ENCODE results near the gene NMT2. TPM values are rescaled to one million over a fixed set of nuclear protein-coding genes. Genes with fewer than 3 reads are reported as not detected.

The NMT2 gene
- total RNA-seq, 1 donor from 2014 or later, result 20.2 TPM

DNA sequence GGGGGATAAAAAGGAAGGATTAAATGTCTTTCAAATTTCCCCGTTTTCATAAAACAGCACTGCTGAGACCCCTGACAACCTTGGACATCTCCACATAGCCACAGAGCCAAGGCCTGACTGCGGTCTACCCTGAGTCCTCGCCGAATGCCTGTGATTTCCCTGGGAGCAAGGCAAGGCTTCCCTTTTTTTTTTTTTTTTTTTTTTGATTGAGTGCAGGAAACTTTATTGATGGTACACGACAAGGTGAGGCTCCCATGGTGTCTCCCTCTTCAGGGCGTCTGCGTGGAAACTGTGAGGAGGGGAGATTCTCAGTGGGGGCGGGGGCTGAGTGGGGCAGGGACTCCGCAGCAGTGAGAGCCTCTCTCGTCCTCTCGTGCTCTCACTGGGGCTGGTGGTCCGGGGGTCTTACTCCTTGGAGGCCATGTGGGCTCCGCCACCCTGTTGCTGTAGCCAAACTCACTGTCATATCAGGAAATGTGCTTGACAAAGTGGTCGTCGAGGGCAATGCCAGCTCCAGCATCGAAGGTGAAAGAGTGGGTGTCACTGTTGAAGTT, 75.6 kb downstream of the NMT2 start:
- no peak for DNase-seq

DNA sequence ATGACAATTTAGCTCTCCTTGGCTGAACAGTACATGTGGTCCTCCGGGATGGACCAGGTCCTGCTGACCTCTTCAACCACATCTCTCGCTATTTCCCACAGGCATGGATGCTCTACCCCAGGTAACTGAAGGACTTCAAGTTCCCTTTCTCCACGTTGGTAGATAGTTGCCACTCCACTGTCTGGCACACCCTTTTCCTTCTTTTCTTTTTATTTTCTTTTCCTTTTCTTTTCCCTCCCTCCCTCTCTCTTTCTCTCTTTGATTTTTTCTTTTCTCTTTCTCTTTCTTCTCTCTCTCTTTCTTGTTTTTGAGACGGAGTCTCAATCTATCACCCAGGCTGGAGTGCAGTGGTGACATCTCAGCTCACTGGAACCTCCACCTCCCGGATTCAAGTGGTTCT, 77.1 kb downstream of the NMT2 start:
- DNase-seq, result no peak

DNA sequence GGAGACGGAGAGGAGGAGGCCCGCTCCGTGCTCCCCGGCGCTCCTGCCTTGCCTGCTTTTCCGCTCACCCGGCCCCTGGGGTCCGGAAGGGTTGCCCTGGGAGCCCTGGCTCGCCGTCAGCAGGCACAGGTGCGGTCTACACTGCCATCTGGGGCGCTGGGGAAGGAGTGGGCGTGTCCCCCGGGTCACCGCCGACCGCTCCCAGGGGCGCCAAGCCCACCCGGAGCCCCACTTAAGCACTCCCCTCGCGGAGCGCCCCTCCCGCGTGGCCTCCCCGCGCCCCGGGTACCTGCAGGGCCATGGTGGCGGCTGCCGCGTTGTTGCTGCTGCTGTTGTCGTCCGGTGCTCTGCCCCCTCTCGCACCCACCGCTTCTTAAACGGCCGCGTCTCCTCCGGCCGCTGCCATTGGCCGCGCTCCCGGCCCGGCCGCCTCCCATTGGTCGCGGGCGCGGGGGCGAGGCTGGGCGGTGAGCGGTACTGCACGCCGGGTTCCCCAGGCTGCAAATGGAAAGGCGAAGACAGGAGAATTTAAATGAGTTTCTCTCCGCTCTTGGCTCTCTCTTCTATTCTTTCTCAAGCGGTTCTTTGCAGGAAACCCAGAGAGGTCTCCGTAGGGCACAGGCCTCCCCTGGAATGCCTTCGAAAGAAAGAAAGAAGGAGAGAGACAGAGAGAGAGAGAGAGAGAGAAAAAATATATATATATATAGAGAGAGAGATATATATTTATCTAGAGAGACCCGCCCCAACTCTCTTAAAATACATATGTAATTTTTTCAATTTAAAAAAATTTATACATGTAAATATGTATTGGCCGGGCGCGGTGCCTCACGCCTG, 79.8 kb downstream of the NMT2 start, which contains the start of gene ACBD7:
TSS of gene ACBD7 (minus strand) at position 349 of the 834 bp plus-strand sequence. CDS start at position 301, 48 bp downstream.
- DNase-seq, result peak; percentile 89

- peak; percentile 85 for DNase-seq
Measured at GRCh38 chr10:15084502-15084922, 84.0 kb downstream of the NMT2 start.

DNA sequence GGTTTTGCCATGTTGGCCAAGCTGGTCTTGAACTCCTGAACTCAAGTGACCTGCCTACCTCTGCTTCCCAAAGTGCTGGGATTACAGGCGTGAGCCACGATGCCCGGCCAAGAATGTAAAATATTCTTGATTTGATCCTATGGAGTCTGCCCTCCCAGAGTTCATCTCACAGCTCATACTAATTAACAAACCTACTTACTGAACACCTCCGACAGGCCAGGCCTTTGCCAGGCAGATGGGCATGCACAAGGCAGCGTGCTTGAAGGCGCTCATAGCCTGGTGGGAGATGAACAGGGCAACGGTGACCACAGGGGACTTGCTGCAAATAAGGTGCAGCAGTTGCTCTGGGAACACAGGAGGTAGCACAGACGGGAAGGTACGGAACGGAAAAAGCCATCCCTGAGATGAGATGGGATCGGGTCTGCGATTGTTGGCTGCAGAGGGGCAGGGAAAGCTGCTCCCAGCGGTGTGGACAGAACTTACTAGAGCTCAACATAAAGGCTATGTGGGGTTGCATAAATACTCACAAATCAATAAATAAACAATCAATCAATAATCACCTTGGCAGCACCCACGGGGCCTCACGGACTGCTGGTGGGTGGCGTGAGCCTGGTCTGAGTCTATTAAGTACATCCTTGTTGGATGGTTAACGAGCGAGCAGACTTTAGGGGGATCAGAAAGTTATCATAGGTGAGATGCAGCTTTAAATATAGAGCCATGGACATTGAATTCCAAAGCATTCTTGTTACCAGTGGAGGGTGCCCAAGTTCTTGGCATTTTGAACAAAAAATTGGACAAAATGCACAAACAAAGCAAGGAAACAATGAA, 84.6 kb downstream of the NMT2 start:
- DNase-seq, result no peak

DNA sequence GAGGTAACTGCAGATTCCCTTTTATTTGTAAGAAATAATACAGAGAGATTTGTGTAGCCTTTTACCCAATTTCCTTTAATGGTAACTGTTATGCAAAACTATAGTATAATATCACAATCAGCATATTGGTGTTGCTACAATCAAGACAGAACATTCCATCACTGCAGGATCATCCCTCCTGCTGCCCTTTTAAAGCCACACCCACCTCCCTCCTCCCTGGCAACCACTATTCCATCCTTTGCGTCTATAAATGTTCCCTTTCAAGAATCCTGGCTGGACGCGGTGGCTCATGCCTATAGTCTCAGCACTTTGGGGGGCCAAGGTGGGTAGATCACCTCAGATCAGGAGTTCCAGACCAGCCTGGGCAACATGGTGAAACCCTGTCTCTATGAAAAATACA, 93.1 kb downstream of the NMT2 start:
- no peak for DNase-seq

DNA sequence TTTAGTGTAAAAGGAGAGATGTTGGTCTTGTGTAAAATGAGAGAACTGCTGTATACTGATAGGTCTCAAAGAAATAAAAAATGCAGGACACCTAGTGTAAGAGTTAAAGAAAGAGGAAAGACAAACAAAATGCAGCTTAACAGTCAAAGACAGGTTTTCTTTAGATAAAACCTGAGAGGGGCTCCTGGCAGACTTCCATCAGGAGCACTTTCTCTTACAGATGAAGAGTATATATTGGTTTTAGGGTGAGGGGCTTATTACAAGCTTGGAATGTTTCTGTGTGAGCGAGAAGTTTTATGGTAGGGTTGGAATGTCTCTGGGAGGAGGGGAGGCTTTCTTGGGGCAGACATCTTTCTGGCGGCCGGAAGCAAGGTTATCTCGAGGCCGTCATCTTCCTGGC, 96.1 kb downstream of the NMT2 start:
- DNase-seq, result no peak

DNA sequence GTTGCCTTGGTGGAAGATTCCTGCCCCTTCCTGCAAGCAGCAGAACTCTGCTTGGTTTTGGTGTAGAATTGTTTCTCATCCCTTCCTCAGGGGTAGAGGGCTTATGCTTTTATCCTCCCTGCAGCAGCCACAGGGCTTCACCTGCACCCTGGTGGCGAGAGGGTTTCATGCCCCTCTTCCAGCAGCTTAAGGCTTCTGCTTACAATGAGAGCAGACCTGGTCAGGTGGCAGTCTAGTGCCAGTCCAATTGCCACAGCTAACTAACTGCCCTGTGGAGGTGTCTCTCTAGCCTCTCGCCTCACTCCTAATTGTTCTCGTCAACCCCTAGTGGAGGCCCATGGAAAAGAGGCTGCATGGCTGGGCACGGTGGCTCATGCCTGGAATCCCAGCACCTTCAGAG, 99.3 kb downstream of the NMT2 start:
- no peak for DNase-seq

DNA sequence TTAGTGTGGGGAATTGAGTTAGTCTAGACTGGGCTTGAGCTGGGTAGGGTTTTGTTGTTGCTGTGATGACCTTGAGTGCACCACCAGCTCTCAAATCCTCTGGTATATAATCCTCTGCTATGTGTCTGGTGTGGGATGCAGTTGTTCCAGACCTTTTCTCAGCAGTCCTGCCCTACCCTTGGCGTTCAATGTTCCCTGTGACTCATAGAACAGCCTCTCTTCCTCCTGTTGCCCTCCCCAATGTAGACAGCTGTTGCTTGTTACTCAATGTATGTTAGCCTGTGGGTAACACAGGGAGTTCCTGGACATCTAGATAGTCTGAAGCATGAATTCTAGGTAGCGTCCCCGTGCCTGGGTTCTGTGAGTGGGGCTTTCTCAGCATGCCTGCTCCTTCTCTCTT, 99.7 kb downstream of the NMT2 start:
- peak; percentile 61 for DNase-seq

DNA sequence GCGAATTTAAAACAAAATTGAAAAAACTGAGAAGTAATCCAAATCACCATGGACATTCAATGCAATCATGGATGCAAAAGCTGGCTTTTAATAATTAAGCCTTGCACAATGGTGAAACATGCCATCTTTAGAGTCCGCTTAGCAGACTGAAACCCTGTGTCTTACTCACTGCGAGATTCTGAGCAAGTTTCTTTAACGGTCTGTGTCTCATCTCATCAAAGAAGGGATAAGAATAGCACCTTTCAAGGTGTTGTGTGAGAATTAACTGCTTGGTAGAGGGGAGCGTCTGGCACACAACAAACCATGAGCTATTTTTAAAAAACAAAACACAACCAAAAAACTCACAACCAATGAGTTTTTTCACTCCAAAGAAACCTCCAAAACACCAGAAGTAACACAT, 101.3 kb downstream of the NMT2 start:
- DNase-seq, result no peak

- no peak for DNase-seq
Measured at GRCh38 chr10:15060638-15061037, 107.9 kb downstream of the NMT2 start.

DNA sequence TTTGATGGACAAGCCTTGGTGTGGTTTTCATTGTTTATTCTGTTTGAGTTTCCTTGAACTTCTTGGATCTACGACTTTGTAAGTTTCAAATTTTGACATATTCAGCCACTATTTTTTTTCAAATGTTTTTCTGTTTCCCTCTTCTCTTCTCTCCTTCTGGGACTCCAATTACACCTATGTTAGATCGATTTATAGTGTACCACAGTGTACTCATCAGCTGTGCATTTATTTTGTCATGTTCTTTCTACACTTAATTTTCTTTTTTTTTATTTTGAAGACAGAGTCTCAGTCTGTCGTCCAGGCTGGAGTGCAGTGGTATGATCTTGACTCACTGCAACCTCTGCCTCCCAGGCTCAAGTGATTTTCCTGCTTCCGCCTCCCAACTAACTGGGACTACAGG, 108.6 kb downstream of the NMT2 start:
- DNase-seq, result no peak

- no peak for DNase-seq
Measured at GRCh38 chr10:15058689-15059088, 109.8 kb downstream of the NMT2 start.

Small RNAs within 50 kb of the gene (small RNA-seq; reads per million reads assigned to genes)
- gene AL590365.1 (ENCODE audit: low replicate concordance), result not detected

Other genes starting within 250 kb of the NMT2 start
- 7.4 TPM for gene DCLRE1C, start 214.6 kb downstream of the NMT2 start, total RNA-seq
- not detected for gene MEIG1, start 209.3 kb downstream of the NMT2 start, total RNA-seq
- gene OLAH, start 124.8 kb downstream of the NMT2 start, total RNA-seq, result not detected
- 1.0 TPM for gene ACBD7, start 79.9 kb downstream of the NMT2 start, total RNA-seq
- gene RPP38, start 71.3 kb downstream of the NMT2 start, total RNA-seq, result 7.2 TPM
- 15.4 TPM for gene FAM171A1, start 202.6 kb upstream of the NMT2 start, total RNA-seq